Upper lobe of left lung (tissue), 4 donors: ENCODE results near the gene GNPTAB.

Source experiments
- POLR2AphosphoS5 ChIP-seq, 2 donors: sonication (generic); formaldehyde crosslinking; IDR thresholded peaks; one replicate each; pipeline ENCODE4 v1.5.1; 2017; ENCODE audit warnings: antibody characterized with exemption in 2 of 2
- TF ChIP-seq, protein P1 (sequence below), 6 experiments: fragments of 450-650 bp in 4 of 6; fragments of 200-600 bp in 2 of 6; sonication (generic) in 2 of 6; IDR thresholded peaks; one replicate each; pipeline ENCODE4 v1.5.1; 2016 to 2019; ENCODE audit warnings: antibody characterized with exemption in 6 of 6

DNA sequence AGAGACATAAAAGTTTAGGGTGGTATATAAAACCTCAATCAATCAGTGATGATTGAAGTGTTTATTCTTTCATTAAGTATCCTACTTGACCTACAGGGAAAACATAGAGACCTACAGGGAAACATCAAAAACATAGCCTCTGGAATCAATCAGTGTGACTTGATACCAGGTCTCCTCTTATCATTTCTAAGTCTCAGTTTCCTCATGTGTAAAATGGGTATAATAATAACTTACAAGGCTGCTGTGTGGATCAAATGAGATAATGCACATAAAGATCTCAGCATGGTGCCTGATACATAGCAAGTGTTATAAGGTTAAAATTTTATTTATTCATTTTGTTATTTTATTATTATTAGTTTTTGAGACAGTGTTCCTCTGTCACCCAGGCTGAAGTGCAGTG lies 22.2 kb upstream of the GNPTAB start:
- TF ChIP-seq, protein P1, sequence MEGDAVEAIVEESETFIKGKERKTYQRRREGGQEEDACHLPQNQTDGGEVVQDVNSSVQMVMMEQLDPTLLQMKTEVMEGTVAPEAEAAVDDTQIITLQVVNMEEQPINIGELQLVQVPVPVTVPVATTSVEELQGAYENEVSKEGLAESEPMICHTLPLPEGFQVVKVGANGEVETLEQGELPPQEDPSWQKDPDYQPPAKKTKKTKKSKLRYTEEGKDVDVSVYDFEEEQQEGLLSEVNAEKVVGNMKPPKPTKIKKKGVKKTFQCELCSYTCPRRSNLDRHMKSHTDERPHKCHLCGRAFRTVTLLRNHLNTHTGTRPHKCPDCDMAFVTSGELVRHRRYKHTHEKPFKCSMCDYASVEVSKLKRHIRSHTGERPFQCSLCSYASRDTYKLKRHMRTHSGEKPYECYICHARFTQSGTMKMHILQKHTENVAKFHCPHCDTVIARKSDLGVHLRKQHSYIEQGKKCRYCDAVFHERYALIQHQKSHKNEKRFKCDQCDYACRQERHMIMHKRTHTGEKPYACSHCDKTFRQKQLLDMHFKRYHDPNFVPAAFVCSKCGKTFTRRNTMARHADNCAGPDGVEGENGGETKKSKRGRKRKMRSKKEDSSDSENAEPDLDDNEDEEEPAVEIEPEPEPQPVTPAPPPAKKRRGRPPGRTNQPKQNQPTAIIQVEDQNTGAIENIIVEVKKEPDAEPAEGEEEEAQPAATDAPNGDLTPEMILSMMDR (IDR thresholded peaks at IDR 0.05), result no peak
- TF ChIP-seq POLR2AphosphoS5 (IDR thresholded peaks at IDR 0.05), result no peak
